Astrocyte (in vitro differentiated cells and primary cell): ENCODE measurements around the gene MXRA7.

Source experiments
- EZH2 ChIP-seq: IDR thresholded peaks from 2 replicates; pipeline ENCODE4 v1.6.1; 2012; ENCODE audit warnings: mild to moderate bottlenecking, low read length, inconsistent platforms; ENCODE audit not compliant: insufficient read depth
- TF ChIP-seq, protein P1 (sequence below): IDR thresholded peaks from 2 replicates; pipeline ENCODE4 v1.5.1; 2011; ENCODE audit warnings: low read depth, mild to moderate bottlenecking, inconsistent platforms, low read length, moderate library complexity; ENCODE audit not compliant: insufficient read depth

DNA sequence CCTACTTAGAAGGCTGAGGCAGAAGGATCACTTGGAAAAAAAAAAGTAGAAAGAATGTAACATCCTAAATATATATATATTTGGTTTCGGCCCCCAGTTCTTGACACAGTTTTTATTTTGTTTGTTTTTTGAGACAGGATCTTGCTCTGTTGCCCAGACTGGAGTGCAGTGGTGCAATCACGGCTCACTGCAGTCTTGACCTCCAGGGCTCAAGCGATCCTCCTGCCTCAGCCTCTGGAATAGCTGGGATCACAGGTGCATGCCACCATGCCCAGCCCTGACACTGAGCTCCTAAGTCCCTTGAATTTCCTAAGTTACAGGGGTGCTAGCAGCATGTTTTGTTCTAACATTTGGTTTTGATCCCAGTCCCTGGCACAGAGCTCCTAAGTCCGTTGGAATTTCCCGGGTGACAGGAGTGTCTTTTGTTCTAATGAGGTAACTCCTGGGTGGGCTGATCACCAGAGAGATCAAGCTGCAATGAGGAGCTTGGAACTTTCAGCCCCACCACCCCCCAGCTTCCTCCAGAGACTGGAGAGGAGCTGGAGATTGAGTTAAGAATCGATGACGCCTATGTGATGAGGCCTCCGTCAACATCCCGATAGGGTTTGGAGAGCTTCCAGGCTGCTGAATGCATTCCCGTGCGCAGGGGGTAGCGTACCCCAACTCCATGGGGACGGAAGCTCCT is 20.0 kb downstream of the MXRA7 start:
- TF ChIP-seq, protein P1, sequence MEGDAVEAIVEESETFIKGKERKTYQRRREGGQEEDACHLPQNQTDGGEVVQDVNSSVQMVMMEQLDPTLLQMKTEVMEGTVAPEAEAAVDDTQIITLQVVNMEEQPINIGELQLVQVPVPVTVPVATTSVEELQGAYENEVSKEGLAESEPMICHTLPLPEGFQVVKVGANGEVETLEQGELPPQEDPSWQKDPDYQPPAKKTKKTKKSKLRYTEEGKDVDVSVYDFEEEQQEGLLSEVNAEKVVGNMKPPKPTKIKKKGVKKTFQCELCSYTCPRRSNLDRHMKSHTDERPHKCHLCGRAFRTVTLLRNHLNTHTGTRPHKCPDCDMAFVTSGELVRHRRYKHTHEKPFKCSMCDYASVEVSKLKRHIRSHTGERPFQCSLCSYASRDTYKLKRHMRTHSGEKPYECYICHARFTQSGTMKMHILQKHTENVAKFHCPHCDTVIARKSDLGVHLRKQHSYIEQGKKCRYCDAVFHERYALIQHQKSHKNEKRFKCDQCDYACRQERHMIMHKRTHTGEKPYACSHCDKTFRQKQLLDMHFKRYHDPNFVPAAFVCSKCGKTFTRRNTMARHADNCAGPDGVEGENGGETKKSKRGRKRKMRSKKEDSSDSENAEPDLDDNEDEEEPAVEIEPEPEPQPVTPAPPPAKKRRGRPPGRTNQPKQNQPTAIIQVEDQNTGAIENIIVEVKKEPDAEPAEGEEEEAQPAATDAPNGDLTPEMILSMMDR: no peak
- TF ChIP-seq EZH2: no peak
